Measurements from ENCODE around the gene MILR1.

Gene MILR1, protein sequence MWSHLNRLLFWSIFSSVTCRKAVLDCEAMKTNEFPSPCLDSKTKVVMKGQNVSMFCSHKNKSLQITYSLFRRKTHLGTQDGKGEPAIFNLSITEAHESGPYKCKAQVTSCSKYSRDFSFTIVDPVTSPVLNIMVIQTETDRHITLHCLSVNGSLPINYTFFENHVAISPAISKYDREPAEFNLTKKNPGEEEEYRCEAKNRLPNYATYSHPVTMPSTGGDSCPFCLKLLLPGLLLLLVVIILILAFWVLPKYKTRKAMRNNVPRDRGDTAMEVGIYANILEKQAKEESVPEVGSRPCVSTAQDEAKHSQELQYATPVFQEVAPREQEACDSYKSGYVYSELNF

DNA sequence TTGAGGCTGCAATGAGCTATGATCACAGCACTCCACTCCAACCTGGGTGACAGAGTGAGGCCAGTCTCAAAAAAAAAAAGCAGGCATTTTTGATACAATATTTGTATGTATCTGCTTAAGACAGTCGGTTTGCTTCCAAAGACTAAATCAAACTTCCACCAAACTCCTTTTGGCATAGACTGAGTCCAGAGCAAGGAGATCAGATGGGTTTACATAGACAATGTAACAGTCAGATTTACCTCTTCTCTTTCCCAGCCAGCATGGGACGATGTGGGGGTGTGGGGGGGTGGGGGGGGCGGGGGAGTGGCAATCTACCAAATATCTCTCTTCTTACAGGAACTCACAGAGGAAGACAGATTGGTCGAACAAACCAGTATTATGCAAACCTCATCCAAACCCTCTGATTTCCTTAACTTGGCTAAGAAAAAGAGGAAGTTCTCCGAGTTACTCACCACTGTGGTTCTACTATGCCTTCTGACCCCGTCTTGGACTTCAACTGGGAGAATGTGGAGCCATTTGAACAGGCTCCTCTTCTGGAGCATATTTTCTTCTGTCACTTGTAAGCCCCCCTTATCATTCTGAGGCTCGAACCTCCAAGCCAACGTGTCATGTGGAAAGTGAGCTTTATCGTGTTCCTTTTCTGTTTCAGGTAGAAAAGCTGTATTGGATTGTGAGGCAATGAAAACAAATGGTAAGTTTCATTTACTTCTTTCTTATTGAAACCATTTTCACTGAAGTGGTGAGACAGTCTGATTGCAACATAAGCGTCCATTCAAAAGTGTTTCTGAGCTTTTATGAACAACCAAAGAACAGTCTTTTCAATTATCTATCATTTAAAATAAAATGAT, at the start of gene MILR1:
TSS of gene MILR1 (plus strand) at position 451 of the 848 bp plus-strand sequence. CDS start at position 505, 54 bp downstream.
- in situ Hi-C loops (cut with MboI; ENCODE audit: low sequenced_read_pairs), result no loop called here

DNA sequence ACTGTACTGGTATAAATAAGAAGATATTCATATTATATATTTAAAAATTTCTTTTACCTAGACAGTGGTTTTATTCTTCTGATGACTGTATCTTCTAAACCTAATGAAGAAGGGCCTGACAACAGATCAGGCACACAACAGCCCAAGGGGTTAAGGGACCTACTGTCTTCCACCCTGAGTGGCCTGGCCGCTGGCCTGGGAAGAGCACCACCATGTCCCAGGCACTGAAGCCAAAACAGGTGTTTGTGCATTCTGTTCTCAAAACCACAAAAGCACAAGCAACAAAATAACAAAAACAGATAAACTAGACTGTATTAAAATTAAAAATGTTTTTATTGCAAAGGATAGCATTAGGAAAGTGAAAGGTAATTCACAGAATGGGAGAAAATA, 49.2 kb upstream of the MILR1 start:
- in situ Hi-C loops (cut with MboI; ENCODE audit: low sequenced_read_pairs), result no loop called here

DNA sequence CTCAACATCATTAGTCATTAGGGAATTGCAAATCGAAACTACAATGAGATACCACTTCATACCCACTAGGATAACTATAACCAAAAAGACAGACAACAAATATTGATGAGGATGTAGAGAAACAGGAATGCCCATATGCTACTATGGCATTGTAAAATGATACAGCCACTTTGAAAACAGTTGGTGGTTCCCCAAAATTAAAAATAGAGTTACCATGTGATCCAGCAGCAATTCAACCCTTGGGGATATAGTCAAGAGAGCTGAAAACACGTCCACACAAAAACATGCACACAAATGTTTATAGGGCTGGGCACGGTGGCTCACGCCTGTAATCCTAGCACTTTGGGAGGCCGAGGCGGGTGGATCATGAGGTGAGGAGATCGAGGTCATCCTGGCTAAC, 48.3 kb upstream of the MILR1 start:
- in situ Hi-C loops (cut with MboI; ENCODE audit: low sequenced_read_pairs), result no loop called here

DNA sequence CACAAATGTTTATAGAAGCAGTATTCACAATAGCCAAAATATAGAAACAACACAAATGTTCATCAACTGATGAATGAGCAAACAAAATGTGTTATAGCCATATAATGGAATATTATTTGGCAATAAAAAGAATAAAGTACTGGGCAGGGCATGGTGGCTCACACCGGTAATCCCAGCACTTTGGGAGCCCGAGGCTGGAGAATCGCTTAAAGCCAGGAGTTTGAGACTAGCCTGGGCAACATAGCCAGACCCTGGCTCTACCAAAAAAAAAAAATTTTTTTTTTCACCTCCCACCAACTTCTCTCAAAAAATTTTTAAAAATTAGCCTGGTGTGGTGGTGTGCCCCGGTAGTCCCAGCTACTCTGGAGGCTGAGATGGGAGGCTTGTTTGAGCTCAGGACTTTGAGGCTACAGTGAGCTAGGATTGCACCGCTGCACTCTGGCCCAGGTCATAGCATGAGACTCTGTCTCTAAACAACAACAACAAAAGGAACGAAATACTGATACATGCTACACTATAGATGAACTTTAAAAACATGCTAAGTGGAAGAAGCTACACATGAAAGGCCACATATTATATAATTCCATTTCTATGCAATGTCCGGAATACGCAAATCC, 47.6 kb upstream of the MILR1 start:
- in situ Hi-C loops (cut with MboI; ENCODE audit: low sequenced_read_pairs), result no loop called here

DNA sequence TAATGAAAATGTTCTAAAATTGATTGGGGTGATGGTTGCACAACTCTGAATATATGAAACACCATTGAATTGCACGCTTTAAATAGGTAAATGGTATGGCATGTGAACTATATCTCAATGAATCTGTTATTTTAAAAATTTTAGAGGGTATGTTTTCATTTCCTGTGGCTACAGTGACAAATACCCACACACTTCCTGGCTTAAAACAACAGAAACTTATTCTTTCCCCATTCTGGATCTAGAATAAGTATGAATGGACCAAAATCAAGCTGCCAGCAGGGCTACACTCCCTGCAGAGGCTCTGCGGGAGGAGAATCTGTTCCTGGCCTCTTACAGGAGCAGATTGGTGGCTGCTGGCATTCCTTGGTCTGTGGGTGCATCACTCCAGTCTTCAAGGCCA, 47.0 kb upstream of the MILR1 start:
- in situ Hi-C loops (cut with MboI; ENCODE audit: low sequenced_read_pairs), result no loop called here

DNA sequence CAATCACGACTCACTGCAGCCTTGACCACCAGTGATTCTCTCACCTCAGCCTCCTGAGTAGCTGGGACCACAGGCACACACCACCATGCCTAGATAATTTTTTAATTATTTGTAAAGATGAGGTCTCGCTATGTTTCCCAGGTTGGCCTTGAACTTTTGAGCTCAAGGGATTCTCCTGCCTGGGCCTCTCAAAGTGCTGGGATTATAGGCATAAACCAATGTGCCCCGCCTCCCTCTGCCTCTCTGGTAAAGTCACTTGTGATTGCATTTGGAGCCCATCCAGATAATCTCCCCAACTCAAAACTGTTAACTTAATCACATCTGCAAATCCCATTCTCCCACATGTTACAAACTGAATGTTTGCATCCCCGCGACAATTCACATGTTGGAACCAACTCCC, 46.4 kb upstream of the MILR1 start:
- in situ Hi-C loops (cut with MboI; ENCODE audit: low sequenced_read_pairs), result no loop called here

DNA sequence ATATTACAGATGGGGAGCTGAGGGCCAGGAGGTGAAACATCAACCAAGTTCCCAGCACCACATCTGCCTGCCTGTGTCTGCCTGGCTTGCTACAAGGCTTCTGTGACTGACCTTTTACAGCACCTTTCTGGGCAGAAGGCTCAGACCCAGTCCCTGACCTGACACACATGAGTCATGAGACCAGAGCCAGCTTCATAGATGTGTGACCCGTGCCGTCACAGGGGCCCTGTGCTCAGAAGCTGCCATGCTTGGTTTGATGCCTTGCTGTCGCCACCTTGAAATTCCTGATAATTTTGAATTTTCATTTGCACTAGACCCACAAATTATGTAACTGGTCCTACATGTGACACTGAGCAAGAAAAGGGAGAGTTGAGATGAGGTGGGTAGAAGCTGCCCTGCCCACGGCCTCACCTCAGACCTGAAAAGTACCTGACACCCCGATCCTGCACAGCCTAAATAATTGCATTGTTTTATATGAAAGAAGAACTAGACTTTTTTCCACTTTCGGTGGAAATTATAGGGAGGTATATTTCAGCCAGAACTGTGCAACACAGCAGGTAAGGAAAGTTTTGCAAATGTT, 44.9 kb upstream of the MILR1 start:
- in situ Hi-C loops (cut with MboI; ENCODE audit: low sequenced_read_pairs), result no loop called here

DNA sequence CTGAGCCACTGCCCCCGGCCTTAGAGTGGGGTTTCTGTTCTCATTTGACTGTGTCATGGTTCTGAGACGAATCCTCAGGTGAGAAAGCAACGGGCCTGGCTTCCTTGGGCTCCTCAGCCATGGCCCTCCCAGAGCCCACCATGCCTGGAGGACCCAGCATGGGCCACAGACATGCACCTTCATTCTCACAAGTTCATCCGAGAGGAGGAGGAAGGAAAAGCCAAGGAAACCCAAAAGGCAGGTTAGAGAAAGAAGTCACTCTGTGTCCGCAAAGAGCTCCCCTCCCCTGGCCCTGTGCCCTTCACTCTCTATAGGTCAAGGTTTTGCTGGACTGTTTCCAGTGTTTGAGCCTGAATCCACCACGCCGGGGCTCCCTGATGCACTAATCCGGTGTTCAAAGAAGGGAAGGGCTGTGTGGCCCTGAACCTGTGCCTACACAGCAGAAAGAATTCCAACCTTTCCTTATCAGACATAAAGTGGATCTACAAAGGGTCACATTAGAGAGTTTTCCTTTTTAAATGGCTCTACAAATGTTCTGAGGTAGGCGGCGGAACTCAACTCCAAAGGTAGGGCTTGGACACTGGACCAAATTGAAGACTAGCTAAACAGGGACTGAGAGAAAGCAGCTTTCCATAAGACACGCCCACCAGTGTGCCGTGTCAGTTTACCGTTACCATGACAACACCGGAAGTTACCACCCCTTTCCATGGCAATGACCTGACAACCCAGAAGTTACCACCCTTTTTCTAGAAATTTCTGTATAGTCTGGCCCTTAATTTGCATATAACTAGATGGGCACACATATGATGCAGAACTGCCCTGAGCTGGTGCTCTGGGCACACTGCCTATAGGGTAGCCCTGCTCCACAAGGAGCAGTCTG, 42.4 kb upstream of the MILR1 start:
- in situ Hi-C loops (cut with MboI; ENCODE audit: low sequenced_read_pairs), result no loop called here

DNA sequence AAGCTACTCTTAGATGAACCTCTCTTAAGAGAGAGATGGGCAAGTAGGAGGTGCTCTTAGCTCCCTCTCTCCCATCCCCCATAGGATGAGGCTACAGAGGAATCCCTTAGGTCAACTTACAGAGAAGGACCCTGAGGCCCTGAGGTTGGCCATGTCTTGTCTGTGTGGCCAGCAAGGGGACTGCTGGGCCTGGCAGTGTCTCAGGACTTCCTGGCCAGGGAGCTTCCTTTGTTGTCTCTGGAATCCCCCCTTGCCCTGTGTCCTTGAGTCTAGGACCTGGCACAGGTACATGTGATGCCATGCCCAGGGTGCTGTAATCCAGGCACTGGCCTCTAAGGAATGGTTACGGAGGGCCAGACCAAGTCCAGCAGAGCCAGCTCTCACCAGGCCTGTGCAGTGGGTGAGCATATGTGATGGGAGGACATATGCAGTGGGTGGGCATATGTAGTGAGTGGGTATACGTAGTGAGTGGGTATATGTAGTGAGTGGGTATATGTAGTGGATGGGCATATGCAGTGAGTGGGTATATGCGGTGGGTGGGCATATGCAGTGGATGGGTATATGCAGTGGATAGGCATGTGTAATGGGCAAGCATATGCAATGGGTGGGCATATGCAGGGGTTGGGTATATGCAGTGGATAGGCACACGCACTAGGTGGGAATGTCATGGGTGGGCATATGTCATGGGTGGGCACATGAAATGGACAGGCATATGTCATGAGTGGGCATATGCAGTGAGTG, 38.0 kb upstream of the MILR1 start:
- in situ Hi-C loops (cut with MboI; ENCODE audit: low sequenced_read_pairs), result no loop called here

DNA sequence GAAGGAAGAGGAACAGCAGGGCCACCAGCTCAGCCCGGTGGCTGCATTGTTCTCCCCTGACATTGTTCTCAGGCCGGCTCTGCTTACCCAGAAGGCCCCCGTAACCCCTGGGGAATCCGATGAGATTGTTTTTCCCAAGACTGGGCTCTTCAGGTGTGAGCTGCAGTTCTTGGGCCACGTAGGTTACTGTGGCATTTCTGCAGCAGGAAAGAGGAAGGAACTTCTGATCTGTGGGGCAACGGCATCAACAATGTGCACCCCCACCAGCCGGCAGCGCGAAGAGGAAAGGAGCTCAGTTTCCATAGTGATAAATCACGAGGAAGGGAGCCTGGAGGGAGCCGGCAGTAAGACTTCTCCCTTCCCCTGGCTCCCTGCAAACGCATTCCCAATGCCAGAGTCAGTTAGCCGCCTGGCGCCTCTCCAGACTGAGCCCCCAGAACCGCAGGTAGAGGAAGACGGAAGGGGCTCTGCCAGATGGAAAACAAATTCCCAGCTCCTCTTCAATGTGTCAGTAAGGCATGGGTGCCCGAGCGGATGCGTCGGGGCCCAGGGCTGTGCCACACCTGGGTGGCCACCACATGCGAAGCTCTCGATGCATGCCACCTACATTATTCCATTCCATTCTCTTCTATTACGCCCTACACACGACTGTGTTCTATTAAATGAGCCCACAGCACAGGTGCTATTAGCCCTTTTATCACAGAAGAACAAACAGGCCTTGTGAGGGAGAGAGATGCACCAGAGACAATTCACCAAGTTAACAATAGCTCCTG, 36.7 kb upstream of the MILR1 start:
- in situ Hi-C loops (cut with MboI; ENCODE audit: low sequenced_read_pairs), result no loop called here

DNA sequence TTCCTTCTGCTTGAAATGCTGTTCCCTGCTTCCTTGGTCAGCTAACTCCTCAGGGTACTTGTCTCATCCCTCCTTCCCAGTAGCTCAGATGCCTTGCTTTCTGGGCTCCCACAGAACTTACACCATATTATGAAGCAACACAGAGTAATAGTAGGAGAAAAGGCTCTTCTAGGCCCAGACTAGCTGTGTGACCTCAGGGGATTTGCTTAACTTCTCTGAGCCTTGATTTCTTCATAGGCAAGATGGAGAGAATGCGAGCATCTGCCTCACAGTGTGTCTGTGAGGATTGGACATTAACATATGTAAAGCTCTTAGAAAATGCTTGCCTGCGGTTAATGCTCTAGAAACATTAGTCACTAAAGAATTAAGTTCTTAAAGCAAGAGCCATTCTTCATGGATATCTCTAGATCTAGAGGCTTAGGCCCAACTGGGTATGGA, 36.0 kb upstream of the MILR1 start:
- in situ Hi-C loops (cut with MboI; ENCODE audit: low sequenced_read_pairs), result no loop called here

DNA sequence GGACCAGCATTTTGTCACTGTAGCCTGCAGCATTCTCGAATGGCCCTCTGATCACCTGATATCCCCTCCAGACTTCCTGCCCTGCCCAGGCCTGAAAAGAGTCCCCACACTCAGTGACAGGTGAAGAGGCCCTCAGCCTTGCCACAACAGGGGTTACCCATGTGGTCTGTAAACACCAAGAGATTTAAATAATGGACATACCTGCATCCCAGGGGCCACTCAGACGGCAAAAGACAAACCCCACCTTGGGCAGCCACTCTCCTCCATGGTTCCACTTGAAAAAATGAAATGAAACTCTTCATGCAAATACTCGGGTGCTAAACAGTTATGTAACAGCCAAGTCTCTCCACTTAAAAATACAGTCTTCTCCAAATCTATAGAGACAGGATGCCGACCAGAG, 35.4 kb upstream of the MILR1 start:
- in situ Hi-C loops (cut with MboI; ENCODE audit: low sequenced_read_pairs), result no loop called here

DNA sequence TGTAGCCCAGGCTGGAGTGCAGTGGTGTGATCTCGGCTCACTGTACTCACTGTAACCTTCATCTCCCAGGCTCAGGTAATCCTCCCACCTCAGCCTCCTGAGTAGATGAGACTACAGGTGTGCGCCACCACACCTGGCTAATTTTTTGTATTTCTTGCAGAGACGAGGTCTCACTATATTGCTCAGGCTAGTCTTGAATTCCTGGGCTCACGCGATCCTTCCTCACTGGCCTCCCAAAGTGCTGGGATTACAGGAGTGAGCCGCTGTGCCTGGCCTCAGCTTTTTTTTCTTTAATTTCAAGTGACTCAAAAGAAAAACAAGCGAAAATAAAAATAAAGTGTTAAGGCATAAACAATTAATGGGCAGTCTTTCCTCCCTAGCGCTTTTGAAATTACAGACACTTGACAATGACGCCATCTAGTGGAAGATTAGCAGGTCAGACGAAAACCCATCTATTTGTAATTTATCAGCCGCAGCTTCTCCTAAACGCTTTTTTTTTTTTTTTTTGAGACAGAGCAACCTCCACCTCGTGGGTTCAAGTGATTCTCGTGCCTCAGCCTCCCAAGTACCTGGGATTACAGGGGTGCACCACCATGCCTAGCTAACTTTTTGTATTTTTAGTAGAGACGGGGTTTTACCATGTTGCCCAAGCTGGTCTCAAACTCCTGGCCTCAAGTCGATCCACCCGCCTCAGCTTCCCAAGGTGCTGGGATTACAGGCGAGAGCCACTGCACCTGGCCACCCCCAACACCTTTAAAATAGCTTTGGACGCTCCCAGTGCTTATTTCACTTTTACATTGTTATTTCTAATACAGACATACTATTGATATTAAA, 30.2 kb upstream of the MILR1 start:
- in situ Hi-C loops (cut with MboI; ENCODE audit: low sequenced_read_pairs), result loop anchor here (5.0 kb wide), 1 partner anchor 96 kb away; no protein-coding TSS in a partner anchor

DNA sequence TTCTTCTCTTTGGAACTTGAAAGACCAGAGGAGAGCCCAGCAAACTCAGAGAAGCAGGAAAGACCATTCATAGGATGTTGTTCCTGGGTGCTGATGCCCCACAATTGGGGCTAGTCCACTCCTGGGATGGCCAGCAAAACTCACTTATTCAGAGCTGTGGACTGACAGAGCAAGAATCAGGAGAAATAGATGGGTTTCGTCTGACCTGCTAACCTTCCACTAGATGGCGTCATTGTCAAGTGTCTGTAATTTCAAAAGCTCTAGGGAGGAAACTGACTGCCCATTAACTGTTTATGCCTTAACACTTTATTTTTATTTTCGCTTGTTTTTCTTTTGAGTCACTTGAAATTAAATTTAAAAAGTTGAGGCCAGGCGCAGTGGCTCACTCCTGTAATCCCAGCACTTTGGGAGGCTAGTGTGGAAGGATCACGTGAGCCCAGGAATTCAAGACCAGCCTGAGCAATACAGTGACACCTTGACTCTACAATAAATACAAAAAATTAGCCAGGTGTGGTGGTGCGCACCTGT, 28.7 kb upstream of the MILR1 start:
- in situ Hi-C loops (cut with MboI; ENCODE audit: low sequenced_read_pairs), result loop anchor here (5.0 to 10.0 kb wide), 2 partner anchors 72 to 225 kb away; no protein-coding TSS in a partner anchor

DNA sequence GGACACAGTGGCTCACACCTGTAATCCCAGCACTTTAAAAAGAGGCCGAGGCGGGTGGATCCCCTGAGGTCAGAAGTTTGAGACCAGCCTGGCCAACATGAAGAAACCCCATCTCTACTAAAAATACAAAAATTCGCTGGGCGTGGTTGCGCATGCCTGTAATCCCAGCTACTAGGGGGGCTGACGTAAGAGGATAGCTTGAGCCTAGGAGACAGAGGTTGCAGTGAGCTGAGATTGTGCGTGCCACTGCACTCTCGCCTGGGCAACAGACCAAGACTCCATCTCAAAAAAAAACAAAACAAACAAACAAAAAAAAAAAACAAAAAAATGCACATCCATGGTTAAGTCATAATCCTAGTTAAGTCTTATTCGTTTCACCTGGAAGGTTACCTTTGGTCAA, 26.8 kb upstream of the MILR1 start:
- in situ Hi-C loops (cut with MboI; ENCODE audit: low sequenced_read_pairs), result loop anchor here (5.0 to 10.0 kb wide), 2 partner anchors 70 to 223 kb away; no protein-coding TSS in a partner anchor

DNA sequence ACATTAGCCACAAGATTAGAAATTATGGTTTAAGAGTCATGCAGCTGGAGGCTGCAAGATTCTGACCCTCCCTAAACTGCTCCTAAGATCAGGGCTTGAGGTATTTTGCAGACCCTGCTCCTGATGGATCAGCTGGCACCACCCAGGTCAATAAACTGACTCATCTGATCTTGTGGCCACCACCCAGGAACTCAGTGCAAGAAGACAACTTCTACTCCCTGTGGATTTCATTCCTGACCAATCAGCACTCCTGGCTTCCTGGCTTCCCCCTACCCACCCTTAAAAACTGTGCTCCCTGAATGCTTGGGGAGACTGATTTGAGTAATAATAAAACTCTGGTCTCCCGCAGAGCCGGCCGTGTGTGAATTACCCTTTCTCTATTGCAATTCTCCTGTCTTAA, 25.0 kb upstream of the MILR1 start:
- in situ Hi-C loops (cut with MboI; ENCODE audit: low sequenced_read_pairs), result loop anchor here (5.0 to 10.0 kb wide), 2 partner anchors 68 to 221 kb away; no protein-coding TSS in a partner anchor

DNA sequence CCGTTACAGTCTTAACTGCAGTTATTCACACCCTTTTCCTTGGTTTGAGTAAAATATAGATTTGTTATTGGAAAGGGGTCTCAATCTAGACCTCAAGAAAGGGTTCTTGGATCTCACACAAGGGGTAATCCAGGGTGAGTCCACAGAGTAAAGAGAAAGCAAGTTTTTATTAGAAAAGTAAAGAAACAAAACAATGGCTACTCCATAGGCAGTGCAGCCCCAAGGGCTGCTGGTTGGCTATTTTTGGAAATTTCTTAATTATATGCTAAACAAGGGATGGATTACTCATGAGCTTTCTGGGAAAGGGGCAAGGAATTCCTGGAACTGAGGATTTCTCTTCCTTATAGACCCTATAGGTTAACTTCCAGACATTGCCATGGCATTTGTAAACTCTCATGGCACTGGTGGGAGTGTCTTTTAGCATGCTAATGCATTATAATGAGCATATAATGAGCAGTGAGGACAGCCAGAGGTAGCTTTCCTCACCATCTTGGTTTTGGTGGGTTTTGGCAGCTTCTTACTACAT, 24.5 kb upstream of the MILR1 start:
- in situ Hi-C loops (cut with MboI; ENCODE audit: low sequenced_read_pairs), result loop anchor here (5.0 to 10.0 kb wide), 2 partner anchors 68 to 220 kb away; no protein-coding TSS in a partner anchor

Data from HL-60/S4 (cell line).